A673 (cell line): ENCODE measurements around the gene ADAMTS13.

Experiments
- EZH2 ChIP-seq: fragments of 200-600 bp; sonication (generic); IDR thresholded peaks from 2 replicates; pipeline ENCODE4 v1.6.1; 2017; ENCODE audit warnings: borderline replicate concordance, low read depth, mild to moderate bottlenecking, mixed read lengths, antibody characterized with exemption, low read length; ENCODE audit not compliant: poor library complexity, severe bottlenecking
- TF ChIP-seq, protein P1 (sequence below): fragments of 300-800, 200-600 bp; sonication (generic); conservative IDR thresholded peaks from 2 replicates; pipeline ENCODE4 v1.5.1; 2017; ENCODE audit warnings: low read depth, mild to moderate bottlenecking, antibody characterized with exemption, low read length, moderate library complexity, mixed read lengths

DNA sequence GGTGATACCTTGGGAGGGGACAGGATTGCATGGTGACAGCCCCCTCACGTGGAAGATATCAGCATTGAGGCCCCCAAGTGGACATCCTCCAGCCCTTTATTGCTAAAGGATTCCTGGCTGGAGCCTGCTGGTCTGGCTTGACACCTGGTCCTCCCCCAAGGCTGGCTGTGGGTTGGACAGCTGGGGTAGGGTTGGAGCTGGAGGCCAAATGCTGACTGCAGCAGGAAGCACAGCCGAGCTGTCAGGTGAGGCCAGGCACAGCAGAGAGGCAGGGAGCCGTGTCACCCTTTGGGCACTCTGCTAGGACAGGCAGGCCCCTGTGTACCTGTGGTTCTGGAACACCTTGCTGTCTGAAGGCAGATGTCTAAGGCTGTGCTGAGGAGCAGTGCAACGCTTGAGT, 39.8 kb downstream of the ADAMTS13 start:
- TF ChIP-seq, protein P1, sequence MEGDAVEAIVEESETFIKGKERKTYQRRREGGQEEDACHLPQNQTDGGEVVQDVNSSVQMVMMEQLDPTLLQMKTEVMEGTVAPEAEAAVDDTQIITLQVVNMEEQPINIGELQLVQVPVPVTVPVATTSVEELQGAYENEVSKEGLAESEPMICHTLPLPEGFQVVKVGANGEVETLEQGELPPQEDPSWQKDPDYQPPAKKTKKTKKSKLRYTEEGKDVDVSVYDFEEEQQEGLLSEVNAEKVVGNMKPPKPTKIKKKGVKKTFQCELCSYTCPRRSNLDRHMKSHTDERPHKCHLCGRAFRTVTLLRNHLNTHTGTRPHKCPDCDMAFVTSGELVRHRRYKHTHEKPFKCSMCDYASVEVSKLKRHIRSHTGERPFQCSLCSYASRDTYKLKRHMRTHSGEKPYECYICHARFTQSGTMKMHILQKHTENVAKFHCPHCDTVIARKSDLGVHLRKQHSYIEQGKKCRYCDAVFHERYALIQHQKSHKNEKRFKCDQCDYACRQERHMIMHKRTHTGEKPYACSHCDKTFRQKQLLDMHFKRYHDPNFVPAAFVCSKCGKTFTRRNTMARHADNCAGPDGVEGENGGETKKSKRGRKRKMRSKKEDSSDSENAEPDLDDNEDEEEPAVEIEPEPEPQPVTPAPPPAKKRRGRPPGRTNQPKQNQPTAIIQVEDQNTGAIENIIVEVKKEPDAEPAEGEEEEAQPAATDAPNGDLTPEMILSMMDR = no peak
- no peak for TF ChIP-seq EZH2
